Measurements from ENCODE around the gene ADGRV1.
"Not testable (repeated sequence)": the region's sequence is repeated elsewhere in the genome, so short reads cannot be mapped to it uniquely, and the experiment has no call there.

GRCh38 chr5:90822062-90822461 is 263.5 kb downstream of the ADGRV1 start:
- TF ChIP-seq PBX3 (IDR thresholded peaks at IDR 0.05); RFX5 (IDR thresholded peaks at IDR 0.05; ENCODE audit: low read length); USF2 (IDR thresholded peaks at IDR 0.05; ENCODE audit: borderline replicate concordance, low read depth, low read length); TCF12 (IDR thresholded peaks at IDR 0.05); ELF1 (IDR thresholded peaks at IDR 0.05); POLR2AphosphoS5 (IDR thresholded peaks at IDR 0.05; ENCODE audit: low read depth, low read length); FOSL2 (IDR thresholded peaks at IDR 0.05; ENCODE audit: borderline replicate concordance, low read depth); TEAD4 (IDR thresholded peaks at IDR 0.05; ENCODE audit: borderline replicate concordance, insufficient read depth); NRF1 (IDR thresholded peaks at IDR 0.05; ENCODE audit: low read depth, low read length); EP300 (IDR thresholded peaks at IDR 0.05; ENCODE audit: borderline replicate concordance in 1 of 2, low read depth in 1 of 2, low read length in 1 of 2); CTCF (IDR thresholded peaks at IDR 0.05); MAX (IDR thresholded peaks at IDR 0.05; ENCODE audit: low read depth): not testable (repeated sequence)

All from SK-N-SH (cell line).